Activated CD4-positive, alpha-beta T cell treated with anti-CD3 and anti-CD28 coated beads for 1 hour (primary cell): ENCODE data around the gene EML4.
"Not testable (repeated sequence)": the region's sequence is repeated elsewhere in the genome, so short reads cannot be mapped to it uniquely, and the experiment has no call there.

Experiments
- DNase-seq: peaks from one replicate; pipeline ENCODE4 v3.0.0-alpha.2; 2020

The EML4 gene

GRCh38 chr2:42169100-42169873 is at the start of gene EML4:
Gene EML4 (plus strand): TSS chr2:42169353. CDS start chr2:42169612, 259 bp downstream.
- peak; percentile 90 for DNase-seq

GRCh38 chr2:42123426-42123825 is 45.7 kb upstream of the EML4 start:
- no peak for DNase-seq

- no peak for DNase-seq
These were observed 45.0 kb upstream of the EML4 start for GRCh38 chr2:42124011-42124785.

- no peak for DNase-seq
These were observed 43.1 kb upstream of the EML4 start for GRCh38 chr2:42125841-42126594.

GRCh38 chr2:42126873-42127272 is 42.3 kb upstream of the EML4 start:
- DNase-seq: not testable (repeated sequence)

- DNase-seq: no peak
These were observed 41.4 kb upstream of the EML4 start for GRCh38 chr2:42127425-42128424.

- no peak for DNase-seq
These were observed 40.2 kb upstream of the EML4 start for GRCh38 chr2:42128721-42129486.

- no peak for DNase-seq
These were observed 39.7 kb upstream of the EML4 start for GRCh38 chr2:42129487-42129852.

- no peak for DNase-seq
These were observed 39.2 kb upstream of the EML4 start for GRCh38 chr2:42129947-42130346.

GRCh38 chr2:42130858-42131257 is 38.3 kb upstream of the EML4 start:
- DNase-seq: not testable (repeated sequence)

- DNase-seq: no peak
These were observed 36.8 kb upstream of the EML4 start for GRCh38 chr2:42132191-42132965.

- peak; percentile 81 for DNase-seq
These were observed 36.0 kb upstream of the EML4 start for GRCh38 chr2:42132966-42133641.

- no peak for DNase-seq
These were observed 35.4 kb upstream of the EML4 start for GRCh38 chr2:42133771-42134195.

GRCh38 chr2:42134401-42134932 is 34.7 kb upstream of the EML4 start:
- not testable (repeated sequence) for DNase-seq

- DNase-seq: no peak
These were observed 33.5 kb upstream of the EML4 start for GRCh38 chr2:42135381-42136312.

GRCh38 chr2:42136782-42137124 is 32.4 kb upstream of the EML4 start:
- DNase-seq: no peak

GRCh38 chr2:42137125-42137841 is 31.9 kb upstream of the EML4 start:
- DNase-seq: no peak
